WTC11 (cell line): Measurements from ENCODE around the gene SGCB. TPM values are rescaled to one million over a fixed set of nuclear protein-coding genes. Genes with fewer than 3 reads are reported as not detected.
A peak's percentile ranks its signal among the peaks of the same experiment; 100 is the strongest.

ENCODE experiments used
- ATAC-seq: fragments of 200-7000 bp; cut with Tn5 transposase; 2 replicates; pipeline ENCODE4 v1.10.0; 2021; ENCODE audit warnings: mild to moderate bottlenecking, moderate library complexity
- CTCF ChIA-PET: fragments of 300-600 bp; sonication (Branson Sonifier 250); formaldehyde crosslinking; loops from one replicate; lab custom pipeline; 2021; ENCODE audit warnings: antibody characterized with exemption; lab: Charles Lee
- POLR2A ChIA-PET: fragments of 350-600 bp; sonication (Branson Sonifier 250); formaldehyde crosslinking; loops from one replicate; lab custom pipeline; 2021; ENCODE audit warnings: antibody characterized with exemption; lab: Charles Lee
- DNase-seq: peaks from one replicate; pipeline ENCODE4 v3.0.0; 2021; ENCODE audit warnings: low spot score
- H3K27ac Mint-ChIP-seq: 2 replicates; pipeline ENCODE4 v1.8.0; 2021; ENCODE audit warnings: mixed read lengths
- H3K27me3 Mint-ChIP-seq: 2 replicates; pipeline ENCODE4 v1.8.0; 2021; ENCODE audit warnings: low read depth, mild to moderate bottlenecking, moderate library complexity, mixed read lengths
- H3K36me3 Mint-ChIP-seq: 2 replicates; pipeline ENCODE4 v1.8.0; 2021; ENCODE audit warnings: mixed read lengths
- H3K4me1 Mint-ChIP-seq: 2 replicates; pipeline ENCODE4 v1.8.0; 2022; ENCODE audit warnings: mixed read lengths
- H3K4me3 Mint-ChIP-seq: 2 replicates; pipeline ENCODE4 v1.8.0; 2021; ENCODE audit warnings: mild to moderate bottlenecking, moderate library complexity, mixed read lengths
- H3K9me3 Mint-ChIP-seq: 2 replicates; pipeline ENCODE4 v1.8.0; 2021; ENCODE audit warnings: mixed read lengths
- FOXK1 ChIP-seq: sonication (generic); formaldehyde crosslinking; IDR thresholded peaks from 2 replicates; pipeline ENCODE4 v1.8.0; 2022; ENCODE audit warnings: mild to moderate bottlenecking, moderate library complexity, missing genetic modification reagents
- GRHL2 ChIP-seq: fragments of 250-450 bp; sonication (Bioruptor Pico); IDR thresholded peaks from 2 replicates; pipeline ENCODE4 v1.8.0; 2022; ENCODE audit warnings: mild to moderate bottlenecking, moderate library complexity; ENCODE audit not compliant: insufficient replicate concordance, severe bottlenecking
- MAX ChIP-seq: sonication (generic); formaldehyde crosslinking; IDR thresholded peaks from 2 replicates; pipeline ENCODE4 v1.8.0; 2022; ENCODE audit warnings: mild to moderate bottlenecking, missing genetic modification reagents
- SP1 ChIP-seq: sonication (generic); formaldehyde crosslinking; conservative IDR thresholded peaks from 2 replicates; pipeline ENCODE4 v1.8.1; 2022; ENCODE audit warnings: missing genetic modification reagents
- TEAD1 ChIP-seq: sonication (generic); formaldehyde crosslinking; IDR thresholded peaks from 2 replicates; pipeline ENCODE4 v1.8.0; 2022; ENCODE audit warnings: mild to moderate bottlenecking, missing genetic modification reagents
- TP53 ChIP-seq: sonication (generic); formaldehyde crosslinking; IDR thresholded peaks from 2 replicates; pipeline ENCODE4 v1.8.1; 2023; ENCODE audit warnings: mild to moderate bottlenecking, missing genetic modification reagents
- ZNF121 ChIP-seq: sonication (generic); formaldehyde crosslinking; IDR thresholded peaks from 2 replicates; pipeline ENCODE4 v1.8.0; 2023; ENCODE audit warnings: missing genetic modification reagents
- ZNF138 ChIP-seq: sonication (generic); formaldehyde crosslinking; conservative IDR thresholded peaks from 2 replicates; pipeline ENCODE4 v1.8.1; 2022; ENCODE audit warnings: mild to moderate bottlenecking, moderate library complexity, missing genetic modification reagents
- ZNF232 ChIP-seq: sonication (generic); formaldehyde crosslinking; IDR thresholded peaks from 2 replicates; pipeline ENCODE4 v1.8.0; 2022; ENCODE audit warnings: mild to moderate bottlenecking, missing genetic modification reagents
- ZNF416 ChIP-seq: fragments of 250-450 bp; sonication (Bioruptor Pico); IDR thresholded peaks from 2 replicates; pipeline ENCODE4 v1.9.0; 2021; ENCODE audit warnings: mild to moderate bottlenecking, inconsistent platforms
- total RNA-seq: library from RNA; stranded (reverse); gene quantifications from 3 replicates; pipeline ENCODE4 v1.2.3, GENCODE V29; 2021
- TF ChIP-seq, protein P1 (sequence below): sonication (generic); formaldehyde crosslinking; IDR thresholded peaks from 2 replicates; pipeline ENCODE4 v1.8.0; 2023; ENCODE audit warnings: missing genetic modification reagents, mild to moderate bottlenecking, borderline replicate concordance
- TF ChIP-seq, protein P2 (sequence below): sonication (generic); formaldehyde crosslinking; IDR thresholded peaks from 2 replicates; pipeline ENCODE4 v1.8.1; 2023; ENCODE audit warnings: mild to moderate bottlenecking, moderate library complexity, missing genetic modification reagents
- TF ChIP-seq, protein P3 (sequence below): fragments of 250-450 bp; sonication (Bioruptor Pico); IDR thresholded peaks from 2 replicates; pipeline ENCODE4 v1.8.0; 2021; ENCODE audit warnings: mild to moderate bottlenecking
- TF ChIP-seq, protein P4 (sequence below): sonication (generic); formaldehyde crosslinking; conservative IDR thresholded peaks from 2 replicates; pipeline ENCODE4 v1.8.1; 2023; ENCODE audit warnings: mild to moderate bottlenecking, low read depth, missing genetic modification reagents, moderate library complexity

SGCB gene
- total RNA-seq, 1 experiment from 2014 or later: 27.6 TPM

GRCh38 chr4:52051615-52052474, 13.7 kb upstream of the SGCB start:
- Mint-ChIP-seq H3K4me3 (peak overlapping the region; percentile 87), H3K27me3 (peaks cover 24% of the 10 kb centered on the region), H3K27ac (peak overlapping the region; percentile 80), H3K4me1 (peaks cover 36% of the 10 kb centered on the region), H3K9me3 (peaks cover 12% of the 10 kb centered on the region), H3K36me3 (peaks cover 12% of the 10 kb centered on the region)
- ATAC-seq (peak; percentile 97), DNase-seq (peak; percentile 91)
- CTCF ChIA-PET: no interaction called here
- POLR2A ChIA-PET: interaction anchor here (0.8 kb wide), 1 partner anchor 14 kb away, joined by 4 read pairs; the partner anchor contains the start of gene SGCB
- TF ChIP-seq ZNF138 (CRISPR knock-in tag) (no peak), SP1 (CRISPR knock-in tag) (no peak), ZNF121 (peak; percentile 65; the same call in 1 of the 2 replicates), TEAD1 (CRISPR knock-in tag) (peak; percentile 50; the same call in 1 of the 2 replicates), GRHL2 (CRISPR knock-in tag) (no peak), ZNF232 (CRISPR knock-in tag) (peak; percentile 80; the same call in 1 of the 2 replicates), TP53 (CRISPR knock-in tag) (peak; percentile 92), FOXK1 (CRISPR knock-in tag) (peak; percentile 49; the same call in 1 of the 2 replicates), ZNF416 (CRISPR knock-in tag) (no peak), MAX (peak; percentile 73; the same call in 1 of the 2 replicates)
- TF ChIP-seq, protein P1, sequence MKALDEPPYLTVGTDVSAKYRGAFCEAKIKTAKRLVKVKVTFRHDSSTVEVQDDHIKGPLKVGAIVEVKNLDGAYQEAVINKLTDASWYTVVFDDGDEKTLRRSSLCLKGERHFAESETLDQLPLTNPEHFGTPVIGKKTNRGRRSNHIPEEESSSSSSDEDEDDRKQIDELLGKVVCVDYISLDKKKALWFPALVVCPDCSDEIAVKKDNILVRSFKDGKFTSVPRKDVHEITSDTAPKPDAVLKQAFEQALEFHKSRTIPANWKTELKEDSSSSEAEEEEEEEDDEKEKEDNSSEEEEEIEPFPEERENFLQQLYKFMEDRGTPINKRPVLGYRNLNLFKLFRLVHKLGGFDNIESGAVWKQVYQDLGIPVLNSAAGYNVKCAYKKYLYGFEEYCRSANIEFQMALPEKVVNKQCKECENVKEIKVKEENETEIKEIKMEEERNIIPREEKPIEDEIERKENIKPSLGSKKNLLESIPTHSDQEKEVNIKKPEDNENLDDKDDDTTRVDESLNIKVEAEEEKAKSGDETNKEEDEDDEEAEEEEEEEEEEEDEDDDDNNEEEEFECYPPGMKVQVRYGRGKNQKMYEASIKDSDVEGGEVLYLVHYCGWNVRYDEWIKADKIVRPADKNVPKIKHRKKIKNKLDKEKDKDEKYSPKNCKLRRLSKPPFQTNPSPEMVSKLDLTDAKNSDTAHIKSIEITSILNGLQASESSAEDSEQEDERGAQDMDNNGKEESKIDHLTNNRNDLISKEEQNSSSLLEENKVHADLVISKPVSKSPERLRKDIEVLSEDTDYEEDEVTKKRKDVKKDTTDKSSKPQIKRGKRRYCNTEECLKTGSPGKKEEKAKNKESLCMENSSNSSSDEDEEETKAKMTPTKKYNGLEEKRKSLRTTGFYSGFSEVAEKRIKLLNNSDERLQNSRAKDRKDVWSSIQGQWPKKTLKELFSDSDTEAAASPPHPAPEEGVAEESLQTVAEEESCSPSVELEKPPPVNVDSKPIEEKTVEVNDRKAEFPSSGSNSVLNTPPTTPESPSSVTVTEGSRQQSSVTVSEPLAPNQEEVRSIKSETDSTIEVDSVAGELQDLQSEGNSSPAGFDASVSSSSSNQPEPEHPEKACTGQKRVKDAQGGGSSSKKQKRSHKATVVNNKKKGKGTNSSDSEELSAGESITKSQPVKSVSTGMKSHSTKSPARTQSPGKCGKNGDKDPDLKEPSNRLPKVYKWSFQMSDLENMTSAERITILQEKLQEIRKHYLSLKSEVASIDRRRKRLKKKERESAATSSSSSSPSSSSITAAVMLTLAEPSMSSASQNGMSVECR (CRISPR knock-in tag): peak; percentile 57; the same call in 1 of the 2 replicates
- TF ChIP-seq, protein P2, sequence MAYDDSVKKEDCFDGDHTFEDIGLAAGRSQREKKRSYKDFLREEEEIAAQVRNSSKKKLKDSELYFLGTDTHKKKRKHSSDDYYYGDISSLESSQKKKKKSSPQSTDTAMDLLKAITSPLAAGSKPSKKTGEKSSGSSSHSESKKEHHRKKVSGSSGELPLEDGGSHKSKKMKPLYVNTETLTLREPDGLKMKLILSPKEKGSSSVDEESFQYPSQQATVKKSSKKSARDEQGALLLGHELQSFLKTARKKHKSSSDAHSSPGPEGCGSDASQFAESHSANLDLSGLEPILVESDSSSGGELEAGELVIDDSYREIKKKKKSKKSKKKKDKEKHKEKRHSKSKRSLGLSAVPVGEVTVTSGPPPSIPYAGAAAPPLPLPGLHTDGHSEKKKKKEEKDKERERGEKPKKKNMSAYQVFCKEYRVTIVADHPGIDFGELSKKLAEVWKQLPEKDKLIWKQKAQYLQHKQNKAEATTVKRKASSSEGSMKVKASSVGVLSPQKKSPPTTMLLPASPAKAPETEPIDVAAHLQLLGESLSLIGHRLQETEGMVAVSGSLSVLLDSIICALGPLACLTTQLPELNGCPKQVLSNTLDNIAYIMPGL (CRISPR knock-in tag): peak; percentile 25; the same call in 1 of the 2 replicates
- TF ChIP-seq, protein P3, sequence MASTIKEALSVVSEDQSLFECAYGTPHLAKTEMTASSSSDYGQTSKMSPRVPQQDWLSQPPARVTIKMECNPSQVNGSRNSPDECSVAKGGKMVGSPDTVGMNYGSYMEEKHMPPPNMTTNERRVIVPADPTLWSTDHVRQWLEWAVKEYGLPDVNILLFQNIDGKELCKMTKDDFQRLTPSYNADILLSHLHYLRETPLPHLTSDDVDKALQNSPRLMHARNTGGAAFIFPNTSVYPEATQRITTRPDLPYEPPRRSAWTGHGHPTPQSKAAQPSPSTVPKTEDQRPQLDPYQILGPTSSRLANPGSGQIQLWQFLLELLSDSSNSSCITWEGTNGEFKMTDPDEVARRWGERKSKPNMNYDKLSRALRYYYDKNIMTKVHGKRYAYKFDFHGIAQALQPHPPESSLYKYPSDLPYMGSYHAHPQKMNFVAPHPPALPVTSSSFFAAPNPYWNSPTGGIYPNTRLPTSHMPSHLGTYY (CRISPR knock-in tag): no peak
- TF ChIP-seq, protein P4, sequence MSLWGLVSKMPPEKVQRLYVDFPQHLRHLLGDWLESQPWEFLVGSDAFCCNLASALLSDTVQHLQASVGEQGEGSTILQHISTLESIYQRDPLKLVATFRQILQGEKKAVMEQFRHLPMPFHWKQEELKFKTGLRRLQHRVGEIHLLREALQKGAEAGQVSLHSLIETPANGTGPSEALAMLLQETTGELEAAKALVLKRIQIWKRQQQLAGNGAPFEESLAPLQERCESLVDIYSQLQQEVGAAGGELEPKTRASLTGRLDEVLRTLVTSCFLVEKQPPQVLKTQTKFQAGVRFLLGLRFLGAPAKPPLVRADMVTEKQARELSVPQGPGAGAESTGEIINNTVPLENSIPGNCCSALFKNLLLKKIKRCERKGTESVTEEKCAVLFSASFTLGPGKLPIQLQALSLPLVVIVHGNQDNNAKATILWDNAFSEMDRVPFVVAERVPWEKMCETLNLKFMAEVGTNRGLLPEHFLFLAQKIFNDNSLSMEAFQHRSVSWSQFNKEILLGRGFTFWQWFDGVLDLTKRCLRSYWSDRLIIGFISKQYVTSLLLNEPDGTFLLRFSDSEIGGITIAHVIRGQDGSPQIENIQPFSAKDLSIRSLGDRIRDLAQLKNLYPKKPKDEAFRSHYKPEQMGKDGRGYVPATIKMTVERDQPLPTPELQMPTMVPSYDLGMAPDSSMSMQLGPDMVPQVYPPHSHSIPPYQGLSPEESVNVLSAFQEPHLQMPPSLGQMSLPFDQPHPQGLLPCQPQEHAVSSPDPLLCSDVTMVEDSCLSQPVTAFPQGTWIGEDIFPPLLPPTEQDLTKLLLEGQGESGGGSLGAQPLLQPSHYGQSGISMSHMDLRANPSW (CRISPR knock-in tag): 0 out of 2 replicates have a peak, but pooled peaks have one; percentile 66
